HG03039 (cell line): Measurements from ENCODE around the gene GPR61.
A peak's percentile ranks its signal among the peaks of the same experiment; 100 is the strongest.

Experiments
- ATAC-seq: cut with Tn5 transposase; IDR thresholded peaks from one replicate; pipeline ENCODE4 v1.9.1; 2021; ENCODE audit warnings: mild to moderate bottlenecking, moderate library complexity; ENCODE audit not compliant: unreplicated experiment

GPR61 gene

DNA sequence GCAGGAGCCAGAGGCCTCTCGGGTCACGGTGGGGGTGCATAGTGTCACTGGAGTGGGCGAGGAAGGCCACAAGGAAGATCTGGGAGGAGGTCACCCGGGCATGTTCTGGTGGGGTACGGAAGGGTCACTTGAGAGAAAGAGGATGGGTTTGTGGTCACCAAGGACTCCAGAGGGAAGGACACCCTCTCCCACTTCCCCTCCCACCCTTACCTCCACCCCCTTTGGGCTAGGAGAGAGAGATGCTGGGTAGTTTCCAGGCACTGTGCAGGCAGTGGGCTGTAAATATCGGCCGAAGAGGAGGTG, 30.8 kb upstream of the GPR61 start:
- ATAC-seq, result no peak

DNA sequence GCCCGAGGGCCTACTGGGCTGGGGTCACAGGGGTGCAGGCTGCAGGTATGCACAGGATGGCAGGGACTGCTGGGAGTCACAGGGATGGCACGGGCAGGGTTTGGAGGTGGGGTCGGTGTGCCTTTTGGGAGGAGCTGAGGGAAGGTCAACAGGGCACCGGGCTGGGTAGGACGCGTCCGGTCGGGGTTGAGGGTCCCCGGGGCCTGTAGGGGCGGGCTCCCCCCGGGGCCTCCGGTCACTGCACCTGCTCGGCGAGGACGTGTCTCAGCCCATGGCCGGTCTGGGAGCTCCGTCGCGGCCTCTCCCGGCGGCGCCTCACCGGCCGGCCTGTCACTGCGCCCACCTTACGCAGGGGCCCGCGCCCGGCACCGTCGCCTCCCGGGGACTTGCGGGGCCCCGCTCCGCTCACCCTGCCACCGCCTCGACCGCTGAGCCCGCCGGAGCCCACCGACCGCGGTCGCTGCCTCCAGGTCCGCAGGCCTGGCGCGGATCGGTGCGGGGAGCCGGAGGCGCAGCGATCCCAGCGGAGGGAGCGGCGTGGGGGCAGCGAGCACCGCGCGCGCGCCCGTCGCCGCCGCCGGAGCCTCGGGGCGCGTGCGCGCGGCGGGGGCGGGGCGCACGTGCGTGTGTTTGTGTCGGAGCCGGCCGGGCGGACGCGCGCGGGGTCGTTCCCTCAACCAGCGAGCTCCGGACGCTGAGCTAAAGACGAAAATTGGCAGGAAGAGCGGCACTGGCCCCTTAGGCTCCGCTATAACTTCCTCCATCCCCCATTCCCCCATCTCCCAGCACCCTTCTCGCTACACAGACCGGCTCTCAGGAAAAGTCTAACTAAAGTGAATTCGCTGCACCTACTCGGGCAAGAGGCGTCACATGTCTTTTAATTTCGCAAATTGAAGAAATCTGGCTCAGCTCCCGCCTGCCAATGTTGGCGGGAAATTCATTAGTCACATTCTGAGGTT, 30.2 kb upstream of the GPR61 start, which contains the start of gene AMIGO1:
AMIGO1 (minus strand) TSS at position 552 of the 959 bp plus-strand sequence. CDS start 815 bp downstream, outside the sequence.
- peak; percentile 42 for ATAC-seq

DNA sequence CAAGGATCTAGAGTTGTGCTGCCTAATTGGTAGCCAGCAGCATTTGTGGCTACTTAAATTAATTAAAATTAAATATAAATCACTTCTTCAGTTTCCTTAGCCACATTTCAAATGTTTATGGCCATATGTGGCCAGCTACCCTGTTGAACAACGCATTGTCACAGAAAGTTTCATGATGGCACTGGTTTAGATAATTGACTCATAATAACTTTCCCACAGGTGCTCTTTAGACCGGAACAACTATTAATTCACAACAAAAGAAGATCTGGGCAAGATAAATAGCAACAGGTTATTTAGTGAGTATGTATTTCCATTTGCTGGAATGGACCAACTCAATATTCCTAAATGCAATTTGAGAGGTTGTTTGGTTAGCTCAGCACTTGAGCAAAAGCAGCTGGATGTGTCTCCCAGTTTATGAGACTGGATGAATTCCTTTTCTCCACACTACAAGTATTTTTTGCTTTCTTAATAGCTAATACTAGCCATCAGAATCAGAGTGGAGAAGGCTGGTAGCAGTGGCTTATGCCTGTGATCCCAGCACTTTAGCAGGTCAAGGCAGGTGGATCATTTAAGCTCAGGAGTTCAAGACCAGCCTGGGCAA, 26.5 kb upstream of the GPR61 start:
- ATAC-seq, result no peak

DNA sequence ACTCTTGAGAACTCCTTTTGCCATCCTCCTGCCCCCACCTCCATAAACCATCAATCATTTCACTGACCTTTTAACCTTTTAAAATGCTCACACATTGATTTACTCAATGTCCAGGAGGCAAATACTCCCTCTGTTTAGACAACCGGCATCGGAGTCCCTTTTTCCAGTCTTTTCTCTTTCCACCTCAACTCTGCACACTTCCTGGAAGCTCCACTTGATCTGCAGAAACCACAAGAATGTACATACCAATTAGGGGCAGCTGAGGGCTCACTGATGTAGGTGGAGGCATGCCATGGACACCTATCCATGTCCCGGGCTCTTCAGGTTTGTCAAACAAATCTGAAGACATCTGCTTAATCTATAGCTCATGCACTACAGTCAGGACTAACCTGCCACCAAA, 24.8 kb upstream of the GPR61 start:
- no peak for ATAC-seq

DNA sequence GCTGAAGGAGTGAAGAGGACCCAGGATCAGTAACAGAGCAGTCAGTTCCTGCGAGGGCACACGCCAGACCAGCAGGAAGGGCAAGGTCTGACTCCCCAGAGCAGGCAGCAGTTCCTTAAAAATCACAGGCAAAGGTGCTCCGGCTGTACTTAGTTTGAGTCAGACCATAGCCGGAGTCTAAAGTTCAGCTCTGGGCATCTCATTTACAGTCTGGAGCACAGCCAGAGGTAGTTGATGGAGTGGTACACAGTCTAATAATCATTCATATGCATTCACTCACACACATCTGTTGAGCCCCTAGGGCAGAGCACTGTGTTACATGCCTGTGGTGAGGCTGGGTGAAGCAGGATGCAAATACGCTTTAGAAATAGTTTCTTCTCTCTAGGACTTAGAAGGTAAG, 22.8 kb upstream of the GPR61 start:
- no peak for ATAC-seq

DNA sequence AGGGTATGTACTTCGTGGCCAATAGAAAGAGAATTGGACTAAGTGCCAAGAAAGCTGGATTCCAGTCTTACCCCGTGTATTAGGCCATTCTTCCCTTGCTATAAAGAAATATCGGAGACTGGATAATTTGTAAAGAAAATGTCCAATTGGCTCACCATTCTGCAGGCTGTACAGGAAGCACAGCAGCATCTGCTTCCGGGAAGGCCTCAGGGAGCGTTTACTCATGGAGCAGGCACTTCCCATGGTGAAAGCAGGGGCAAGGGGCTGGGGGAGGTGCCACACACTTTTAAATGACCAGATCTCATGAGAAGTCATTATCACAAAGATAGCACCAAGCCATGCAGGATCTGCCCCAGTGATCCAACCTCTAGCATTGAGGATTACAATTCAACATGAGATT, 22.3 kb upstream of the GPR61 start:
- no peak for ATAC-seq

DNA sequence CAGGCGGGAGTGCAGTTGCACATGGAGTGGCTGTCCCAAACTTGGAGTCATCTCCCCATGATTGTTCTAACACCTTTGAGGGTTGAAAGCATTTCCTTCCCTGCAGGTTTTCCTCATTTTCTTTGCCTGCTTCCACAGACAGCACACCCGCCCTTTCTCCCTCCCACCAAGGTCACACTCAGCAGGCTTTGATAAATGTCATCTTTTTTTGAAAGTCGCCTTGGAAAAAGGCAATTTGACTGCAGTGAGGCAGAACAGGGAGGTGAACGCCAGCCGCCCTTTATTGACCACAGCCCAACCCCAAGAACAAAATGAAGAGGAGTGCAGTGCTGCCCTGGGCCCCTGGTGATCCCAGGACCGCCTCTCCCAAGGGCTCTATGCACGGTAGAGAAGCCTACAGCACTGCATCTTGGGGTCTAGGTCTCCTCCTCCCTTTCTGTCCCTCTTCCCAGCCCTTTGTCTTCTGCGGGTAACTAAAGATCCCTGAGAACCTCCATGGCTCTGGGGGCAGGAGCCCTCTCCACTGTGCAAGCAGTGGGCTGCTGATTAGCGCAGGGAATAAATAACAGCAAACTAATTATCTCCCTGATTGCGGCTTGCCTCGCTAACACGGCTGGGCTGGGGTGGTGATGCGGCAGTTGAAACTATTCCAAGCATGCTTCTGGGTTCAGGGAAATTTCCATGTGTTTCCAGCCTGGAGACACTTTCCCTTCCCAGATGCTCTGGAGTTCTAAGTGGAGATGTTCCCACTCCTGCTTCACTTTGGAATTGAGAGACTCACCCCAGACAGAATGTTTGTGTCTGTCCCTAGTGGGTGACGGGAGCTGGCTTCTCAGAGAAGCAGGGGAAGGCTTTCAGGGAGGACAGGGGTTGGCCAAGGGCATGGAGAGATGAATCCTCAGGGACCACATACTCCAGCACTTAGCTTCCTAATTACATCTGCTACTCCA, 18.4 kb upstream of the GPR61 start:
- ATAC-seq, result no peak

DNA sequence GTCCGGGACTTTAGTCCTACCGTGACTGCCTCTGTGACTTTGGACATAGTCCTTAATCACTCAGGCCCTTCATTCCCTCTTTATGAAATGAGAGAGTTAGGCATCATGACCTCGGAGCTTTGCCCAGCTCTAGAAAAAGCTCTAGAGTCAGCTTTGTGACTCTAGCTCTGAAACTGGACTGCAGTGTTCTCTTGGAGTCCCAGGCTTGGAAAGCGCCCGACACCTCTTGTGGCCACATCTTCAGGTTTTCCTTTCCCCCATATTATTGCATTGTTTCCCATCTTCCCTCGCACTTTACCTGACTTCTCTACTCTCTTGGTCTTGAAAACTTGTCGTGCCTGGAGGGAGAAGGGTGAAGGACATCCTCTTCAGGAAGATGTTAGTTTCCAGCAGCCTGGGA, 17.6 kb upstream of the GPR61 start:
- no peak for ATAC-seq

DNA sequence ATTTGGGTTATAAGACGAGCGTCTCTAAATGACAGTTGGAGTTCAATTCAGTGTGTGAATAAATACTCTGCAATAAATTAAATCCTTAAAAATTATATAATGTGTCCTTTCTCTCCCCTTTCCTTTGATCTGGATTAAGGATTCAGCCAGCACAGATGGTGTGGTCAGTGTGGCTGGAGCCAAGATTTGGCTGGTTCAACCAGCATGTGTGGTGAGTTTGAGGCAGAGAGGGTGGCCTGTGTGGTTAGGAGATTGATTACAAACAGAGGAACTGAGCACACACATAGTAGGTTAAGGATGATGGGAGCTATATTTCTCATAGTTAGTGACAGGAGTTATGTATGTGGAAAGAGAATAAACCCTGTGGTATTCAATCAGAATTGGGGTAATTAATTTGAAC, 16.0 kb upstream of the GPR61 start:
- ATAC-seq, result no peak

DNA sequence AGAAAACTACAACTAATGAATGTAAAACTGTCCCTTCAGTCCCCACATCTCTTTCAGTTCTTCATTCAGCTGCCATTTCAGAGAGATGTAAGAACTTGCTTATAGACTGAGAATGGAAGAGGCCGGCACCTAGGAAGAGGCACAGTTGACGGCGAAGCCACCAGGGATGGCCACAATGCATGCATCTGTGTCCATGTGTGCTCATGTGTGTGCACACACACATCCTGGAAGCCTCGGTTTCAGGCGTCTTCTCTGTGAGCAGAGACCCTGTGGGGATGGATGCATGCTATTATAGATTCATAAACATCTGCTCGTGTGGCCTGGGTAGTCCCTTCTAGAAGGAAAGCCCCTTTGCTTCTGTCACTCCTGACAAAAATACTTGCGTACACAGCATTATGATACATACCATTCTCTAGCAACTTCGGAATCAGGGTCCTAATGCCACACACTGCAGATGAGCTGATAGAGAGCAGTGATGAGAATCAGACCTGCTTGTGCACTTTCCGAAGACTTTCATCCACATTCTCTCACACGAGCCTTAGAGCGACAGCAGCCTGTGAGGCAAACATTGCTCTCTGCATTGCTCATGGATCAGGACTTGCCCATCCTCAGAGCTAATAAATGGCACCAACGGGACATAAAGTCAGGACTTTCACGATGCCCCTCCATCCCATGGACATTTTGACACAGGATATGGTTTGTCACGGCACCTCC, 12.4 kb upstream of the GPR61 start:
- ATAC-seq, result peak; percentile 56

DNA sequence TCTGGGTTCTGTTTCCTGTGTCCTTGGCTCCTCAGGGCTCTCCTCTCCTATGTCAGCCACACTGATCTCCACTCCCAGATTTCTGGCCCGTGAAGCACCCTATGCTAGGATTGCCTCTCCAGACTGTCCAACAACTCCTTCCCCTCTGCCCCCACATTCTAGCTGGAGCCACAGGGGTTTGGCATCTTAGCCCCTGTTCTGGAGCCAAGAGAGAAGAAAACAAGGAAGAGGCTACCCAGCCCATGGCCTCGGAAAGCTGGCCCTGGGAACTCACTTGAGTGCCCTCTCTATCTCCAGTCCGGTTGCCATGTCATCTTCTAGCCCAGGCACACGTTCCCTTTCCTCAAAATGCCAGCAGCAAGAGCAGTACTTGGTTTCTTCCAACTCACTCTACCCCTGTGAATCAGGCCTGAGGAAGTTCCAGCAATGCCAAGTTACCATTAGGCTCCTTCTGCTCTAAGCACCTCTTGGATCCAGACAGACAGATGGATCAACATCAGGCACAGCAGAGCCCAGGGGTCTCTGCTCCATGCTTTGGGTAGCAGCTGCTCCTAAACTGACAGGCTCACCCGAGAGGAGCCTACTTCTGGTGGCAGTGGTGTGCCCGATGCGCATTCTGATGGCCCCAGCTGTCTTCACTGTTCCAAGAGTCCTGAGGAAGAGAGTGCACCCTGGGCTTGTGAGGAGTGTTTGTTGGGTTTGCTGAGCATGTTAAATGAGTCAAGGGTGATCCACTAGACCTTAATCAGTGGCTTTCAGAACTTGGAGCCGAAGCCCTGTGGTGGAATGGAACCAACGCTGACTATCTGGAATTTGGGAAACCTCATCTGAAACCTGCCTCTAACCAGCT, 11.6 kb upstream of the GPR61 start:
- no peak for ATAC-seq

DNA sequence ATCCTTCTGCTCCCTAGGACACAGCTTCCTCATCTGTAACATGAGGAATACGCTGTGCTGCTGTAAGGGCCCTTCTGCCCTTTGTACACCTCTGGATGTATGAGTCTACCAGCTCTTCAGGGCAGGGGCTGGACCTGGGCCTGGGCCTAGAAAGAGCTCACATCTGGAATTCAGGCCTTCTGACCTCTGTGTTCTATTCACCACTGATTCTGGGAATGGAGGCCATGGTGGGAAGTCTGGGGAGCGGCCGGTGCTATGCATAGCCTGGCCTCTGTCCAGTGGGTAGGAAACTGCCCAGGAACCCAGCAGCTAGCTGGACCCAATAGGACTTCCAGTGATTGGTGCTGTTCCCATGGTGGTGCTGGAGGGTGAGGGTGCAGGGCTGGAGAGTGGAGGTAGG, 11.0 kb upstream of the GPR61 start:
- ATAC-seq, result no peak

DNA sequence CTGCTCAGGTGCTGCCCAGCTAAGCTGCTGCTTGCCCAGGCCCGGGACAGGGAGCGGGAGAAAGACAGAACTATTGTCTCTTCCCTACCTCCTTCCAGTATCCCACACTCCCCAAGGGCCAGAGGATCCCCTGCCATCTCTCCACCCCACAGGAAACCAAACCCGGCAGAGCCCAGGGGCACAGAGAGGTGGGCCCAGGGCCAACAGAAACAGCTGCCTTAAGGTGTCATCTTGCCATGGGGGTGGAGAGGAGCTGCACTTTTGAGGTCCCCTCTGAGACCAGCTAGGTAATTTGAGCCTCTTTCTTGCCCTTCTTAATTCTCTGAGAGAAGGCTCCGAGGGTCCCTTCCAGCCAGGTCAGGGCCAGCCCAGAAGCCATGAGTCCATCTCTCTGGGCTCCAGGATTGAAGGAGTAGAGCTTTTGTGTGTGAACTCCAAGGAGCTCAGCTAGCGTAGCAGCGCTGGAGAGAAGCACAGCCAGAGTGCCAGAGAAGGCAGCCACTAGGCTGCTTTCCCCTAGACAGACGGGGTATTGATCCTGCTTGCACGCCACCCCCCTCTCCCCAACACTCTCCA, 9.7 kb upstream of the GPR61 start:
- no peak for ATAC-seq

DNA sequence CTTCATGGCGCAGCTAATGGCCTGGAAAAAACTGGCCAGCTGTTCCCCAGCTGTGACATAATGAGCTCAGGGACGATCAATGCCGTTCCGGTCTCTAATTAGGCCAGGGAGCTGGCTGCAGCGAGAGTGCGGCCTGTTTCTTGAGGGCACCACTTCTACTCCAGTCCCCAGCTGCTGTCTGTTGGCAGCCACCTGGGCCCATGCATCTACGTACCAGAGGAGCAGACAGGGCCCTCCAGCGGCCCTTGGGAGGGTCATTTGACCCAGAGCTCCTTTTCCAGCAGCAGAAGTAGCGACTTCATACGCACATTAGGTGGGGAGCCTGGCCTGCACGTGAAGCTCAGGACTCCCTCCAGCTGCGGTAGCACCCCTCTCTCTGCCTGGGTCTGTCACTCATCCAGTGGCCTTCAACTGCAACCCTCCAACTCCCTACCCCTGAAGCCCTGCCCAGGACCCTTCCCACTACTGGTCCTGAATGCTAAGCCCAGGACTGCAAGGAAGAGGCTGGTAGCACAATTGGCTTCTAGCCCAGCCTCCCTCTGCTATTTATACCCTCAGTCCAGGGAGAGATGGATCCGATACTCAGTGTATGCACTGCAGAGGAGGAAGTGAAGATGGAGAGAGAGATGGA, 9.1 kb upstream of the GPR61 start:
- no peak for ATAC-seq

DNA sequence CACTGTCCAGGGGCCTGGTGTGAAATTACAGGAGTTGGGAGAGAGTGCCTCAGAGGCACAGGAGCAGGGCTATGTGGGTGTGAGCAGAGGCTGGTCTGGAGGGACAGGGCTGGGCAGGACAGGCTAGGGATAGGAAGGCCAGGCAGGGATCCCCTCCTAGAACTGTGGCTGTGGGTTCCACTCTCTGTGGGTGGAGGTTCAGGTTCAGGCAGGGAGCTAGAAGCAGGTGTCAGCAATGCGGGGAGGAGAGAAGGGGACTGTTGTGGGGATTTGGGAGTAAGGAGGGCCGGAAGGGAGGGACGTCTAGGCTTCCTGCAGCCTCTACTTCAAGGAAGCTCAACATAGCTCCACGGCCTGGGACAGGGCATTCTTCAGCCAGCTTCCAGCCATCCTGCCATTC, 8.3 kb upstream of the GPR61 start:
- ATAC-seq, result no peak

DNA sequence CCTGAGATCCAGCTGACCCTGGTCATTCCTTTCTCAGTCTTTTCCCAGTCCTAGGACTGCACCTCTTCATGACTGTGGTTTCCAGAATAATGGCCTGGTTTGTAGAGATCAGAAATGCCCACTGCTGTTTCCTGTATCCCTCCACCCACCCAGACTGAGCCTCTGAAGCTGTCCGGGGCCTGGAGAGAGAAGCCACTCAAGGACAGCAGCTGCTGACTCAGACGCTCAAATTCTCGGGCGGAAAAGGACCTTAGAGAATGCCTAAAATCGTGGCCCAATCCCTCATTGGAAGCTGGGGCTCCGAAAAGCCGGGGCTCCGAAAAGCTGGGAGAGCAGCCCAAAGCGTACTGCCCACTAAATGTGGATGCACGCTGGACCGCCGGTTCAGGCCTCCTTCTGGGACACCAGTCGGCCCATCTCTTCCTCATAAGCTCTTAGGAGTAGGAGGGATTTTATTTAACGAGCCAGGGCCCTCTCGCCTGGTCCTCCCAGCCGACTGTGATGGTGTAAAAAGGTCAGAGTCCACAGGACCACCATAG, 7.8 kb upstream of the GPR61 start:
- no peak for ATAC-seq

DNA sequence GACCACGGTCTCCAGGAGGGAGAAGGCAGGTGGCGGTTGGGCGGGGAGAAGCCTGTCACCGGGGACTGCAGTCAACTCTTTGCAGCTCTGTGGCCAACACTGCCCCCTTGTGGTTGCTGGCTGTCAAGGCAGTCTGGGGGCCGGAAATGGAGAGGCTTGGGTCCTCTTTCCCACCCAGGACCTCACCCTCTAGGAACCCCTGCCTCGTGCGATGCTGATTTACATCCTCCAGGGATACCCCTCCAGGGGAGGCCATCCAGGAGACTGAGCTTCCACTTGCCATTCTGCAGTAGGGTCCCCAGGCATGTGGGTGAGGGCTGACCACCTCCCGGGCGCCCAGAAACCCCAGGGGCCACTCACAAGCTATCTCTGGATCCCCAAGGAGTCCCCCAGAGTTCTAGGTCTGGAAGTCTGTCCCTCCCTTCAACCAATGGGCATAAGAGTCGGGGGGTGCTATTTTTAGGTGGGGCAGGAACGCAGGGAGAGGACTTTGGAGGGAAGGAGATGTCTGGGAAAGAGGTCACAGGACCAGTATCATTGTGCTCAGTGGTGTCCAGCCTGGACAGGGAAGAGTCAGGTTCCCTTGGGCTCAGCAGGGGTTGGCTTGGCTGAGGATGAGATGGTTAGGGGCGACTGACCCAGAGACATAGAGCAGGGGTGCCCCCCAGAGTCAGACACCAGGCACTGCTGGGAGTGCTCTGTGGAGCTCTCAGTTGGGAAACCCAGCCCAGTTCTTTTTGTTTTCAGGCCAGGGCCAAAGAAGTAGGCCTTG, 7.1 kb upstream of the GPR61 start:
- ATAC-seq, result peak; percentile 66

DNA sequence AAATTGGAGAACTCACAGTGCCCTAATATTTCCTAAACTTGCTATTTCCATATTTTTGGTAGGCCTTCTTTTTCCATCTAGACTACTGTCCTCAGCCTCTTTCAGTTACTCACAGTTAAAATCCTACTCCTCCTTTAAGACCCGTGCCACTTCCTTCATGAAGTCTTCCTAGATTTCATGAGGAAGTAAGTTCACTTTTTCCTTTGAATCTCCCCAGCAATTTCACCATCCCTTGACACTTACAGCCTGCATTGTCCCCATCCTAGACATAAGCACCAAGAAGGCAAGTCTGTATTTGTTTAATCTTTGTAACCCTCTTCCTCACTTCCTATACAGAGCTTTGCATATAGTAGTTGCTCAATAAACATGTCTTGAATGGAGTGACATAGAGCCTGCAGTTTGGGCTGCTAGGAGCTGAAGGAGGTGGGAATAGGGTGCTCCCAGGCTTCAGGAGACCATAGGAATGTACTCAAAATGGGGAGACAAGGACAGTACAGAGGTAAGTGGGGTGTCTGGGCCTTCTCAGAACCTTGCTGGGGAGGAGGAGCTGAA, 5.3 kb upstream of the GPR61 start:
- ATAC-seq, result no peak
